ENCODE results near the gene ATP12A.

DNA sequence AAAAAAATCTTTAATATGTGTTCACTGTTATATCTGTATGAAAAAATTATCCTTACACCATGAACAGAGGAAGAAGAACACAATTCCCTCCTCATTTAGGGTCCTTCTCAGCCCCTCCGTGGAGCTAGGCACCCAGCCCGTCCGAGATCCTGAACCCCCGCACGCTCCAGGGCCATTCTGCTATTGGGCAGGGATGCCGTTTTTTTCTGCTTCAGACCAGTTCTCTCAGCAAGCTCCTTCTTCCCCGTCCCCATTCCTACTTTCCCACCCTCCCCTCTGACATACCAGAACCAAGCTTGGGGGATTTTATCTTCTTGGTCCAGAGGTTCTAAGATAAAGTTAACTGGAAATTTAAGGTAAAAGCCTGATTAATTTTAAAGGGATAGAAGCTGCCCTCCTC lies 36.2 kb downstream of the ATP12A start:
- TF ChIP-seq TAF1 (IDR thresholded peaks at IDR 0.05; ENCODE audit: borderline replicate concordance, insufficient read depth, low read length) (no peak), POLR2AphosphoS5 (IDR thresholded peaks at IDR 0.05; ENCODE audit: low read depth, low read length) (no peak)
- TF ChIP-seq, protein P1, sequence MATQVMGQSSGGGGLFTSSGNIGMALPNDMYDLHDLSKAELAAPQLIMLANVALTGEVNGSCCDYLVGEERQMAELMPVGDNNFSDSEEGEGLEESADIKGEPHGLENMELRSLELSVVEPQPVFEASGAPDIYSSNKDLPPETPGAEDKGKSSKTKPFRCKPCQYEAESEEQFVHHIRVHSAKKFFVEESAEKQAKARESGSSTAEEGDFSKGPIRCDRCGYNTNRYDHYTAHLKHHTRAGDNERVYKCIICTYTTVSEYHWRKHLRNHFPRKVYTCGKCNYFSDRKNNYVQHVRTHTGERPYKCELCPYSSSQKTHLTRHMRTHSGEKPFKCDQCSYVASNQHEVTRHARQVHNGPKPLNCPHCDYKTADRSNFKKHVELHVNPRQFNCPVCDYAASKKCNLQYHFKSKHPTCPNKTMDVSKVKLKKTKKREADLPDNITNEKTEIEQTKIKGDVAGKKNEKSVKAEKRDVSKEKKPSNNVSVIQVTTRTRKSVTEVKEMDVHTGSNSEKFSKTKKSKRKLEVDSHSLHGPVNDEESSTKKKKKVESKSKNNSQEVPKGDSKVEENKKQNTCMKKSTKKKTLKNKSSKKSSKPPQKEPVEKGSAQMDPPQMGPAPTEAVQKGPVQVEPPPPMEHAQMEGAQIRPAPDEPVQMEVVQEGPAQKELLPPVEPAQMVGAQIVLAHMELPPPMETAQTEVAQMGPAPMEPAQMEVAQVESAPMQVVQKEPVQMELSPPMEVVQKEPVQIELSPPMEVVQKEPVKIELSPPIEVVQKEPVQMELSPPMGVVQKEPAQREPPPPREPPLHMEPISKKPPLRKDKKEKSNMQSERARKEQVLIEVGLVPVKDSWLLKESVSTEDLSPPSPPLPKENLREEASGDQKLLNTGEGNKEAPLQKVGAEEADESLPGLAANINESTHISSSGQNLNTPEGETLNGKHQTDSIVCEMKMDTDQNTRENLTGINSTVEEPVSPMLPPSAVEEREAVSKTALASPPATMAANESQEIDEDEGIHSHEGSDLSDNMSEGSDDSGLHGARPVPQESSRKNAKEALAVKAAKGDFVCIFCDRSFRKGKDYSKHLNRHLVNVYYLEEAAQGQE (IDR thresholded peaks at IDR 0.05; ENCODE audit: insufficient read depth in 1 of 2, low read depth in 2 of 2, low read length in 2 of 2) = no peak

Measured in PFSK-1 (cell line).